HG02678 (cell line): Measurements from ENCODE around the gene FAM110A.
A peak's percentile ranks its signal among the peaks of the same experiment; 100 is the strongest.
"Not testable (repeated sequence)": the region's sequence is repeated elsewhere in the genome, so short reads cannot be mapped to it uniquely, and the experiment has no call there.

Experiments used
- ATAC-seq: cut with Tn5 transposase; IDR thresholded peaks from one replicate; pipeline ENCODE4 v1.9.1; 2021; ENCODE audit warnings: mild to moderate bottlenecking, moderate library complexity; ENCODE audit not compliant: unreplicated experiment

The FAM110A gene

GRCh38 chr20:822651-823573, 10.6 kb upstream of the FAM110A start:
- ATAC-seq = no peak

DNA sequence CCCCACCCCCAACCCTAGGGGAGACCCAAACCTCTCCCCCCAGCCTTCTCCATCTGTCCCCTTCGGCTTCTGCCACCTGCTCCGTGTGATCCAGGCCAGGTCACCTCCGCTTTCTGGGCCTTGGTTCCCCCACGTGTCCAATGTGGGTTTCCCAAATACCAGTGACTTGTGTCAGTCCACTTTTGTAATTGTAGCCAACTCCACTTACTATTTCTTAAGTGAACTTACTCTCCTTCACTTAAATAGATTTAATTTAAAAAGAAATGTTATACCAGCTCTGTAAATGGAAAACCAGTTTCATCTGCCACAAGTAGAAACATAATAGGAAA, 10.0 kb upstream of the FAM110A start:
- ATAC-seq = no peak

DNA sequence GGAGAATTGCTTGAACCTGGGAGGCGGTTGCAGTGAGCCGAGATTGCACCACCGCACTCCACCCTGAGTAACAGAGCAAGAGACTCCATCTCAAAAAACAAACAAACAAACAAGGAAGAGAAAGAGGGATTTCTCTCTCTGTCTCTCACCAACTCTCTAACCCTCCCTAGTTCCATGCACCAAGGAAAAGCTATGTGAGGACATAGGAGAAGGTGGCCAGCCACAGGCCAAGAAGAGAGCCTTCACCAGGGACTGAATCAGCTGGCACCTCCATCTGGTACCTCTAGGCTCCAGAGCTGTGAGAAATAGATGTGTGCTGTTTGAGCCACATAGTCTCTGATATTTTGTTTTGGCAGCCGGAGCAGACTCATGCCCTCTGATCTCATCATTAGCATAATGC, 9.0 kb upstream of the FAM110A start:
- no peak for ATAC-seq

- ATAC-seq = no peak
These were observed 8.6 kb upstream of the FAM110A start for GRCh38 chr20:824916-825315.

GRCh38 chr20:825710-826421, 7.6 kb upstream of the FAM110A start:
- ATAC-seq = no peak

GRCh38 chr20:826695-827323, 6.7 kb upstream of the FAM110A start:
- no peak for ATAC-seq

DNA sequence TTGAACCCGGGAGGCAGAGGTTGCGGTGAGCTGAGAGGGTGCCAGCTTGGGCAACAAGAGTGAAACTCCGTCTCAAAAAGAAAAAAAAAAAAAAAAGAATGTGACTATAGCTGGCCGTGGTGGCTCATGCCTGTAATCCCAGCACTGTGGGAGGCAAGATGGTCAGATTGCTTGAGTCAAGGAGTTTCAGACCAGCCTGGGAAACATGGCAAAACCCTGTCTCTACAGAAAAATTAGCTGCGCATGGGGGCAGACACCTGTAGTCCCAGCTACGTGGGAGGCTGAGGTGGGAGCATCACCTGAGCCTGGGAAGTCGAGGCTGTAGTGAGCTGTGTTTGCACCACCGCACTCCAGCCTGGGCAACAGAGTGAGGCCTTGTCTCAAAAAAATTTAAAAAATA, 5.5 kb upstream of the FAM110A start:
- ATAC-seq = not testable (repeated sequence)

GRCh38 chr20:828987-829386, 4.5 kb upstream of the FAM110A start:
- no peak for ATAC-seq

DNA sequence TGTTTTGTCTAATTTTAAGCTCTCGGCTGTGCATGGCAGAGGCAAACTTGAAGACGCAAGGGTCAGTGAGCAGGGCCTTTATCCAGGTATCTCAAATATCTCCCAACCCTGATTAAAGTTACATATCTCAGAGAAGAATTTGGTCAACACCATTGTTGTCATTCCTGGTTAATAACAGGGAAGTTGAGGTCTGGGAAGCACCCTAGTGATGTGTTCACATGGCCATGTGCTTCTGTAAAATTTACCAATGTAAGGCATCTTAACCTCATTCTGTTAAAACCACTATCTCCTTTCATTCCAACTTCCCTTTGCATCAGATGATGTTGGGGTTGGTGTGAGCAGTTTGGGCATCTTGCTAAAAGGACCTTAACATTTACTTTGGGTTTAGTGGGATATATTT, 4.0 kb upstream of the FAM110A start:
- no peak for ATAC-seq

DNA sequence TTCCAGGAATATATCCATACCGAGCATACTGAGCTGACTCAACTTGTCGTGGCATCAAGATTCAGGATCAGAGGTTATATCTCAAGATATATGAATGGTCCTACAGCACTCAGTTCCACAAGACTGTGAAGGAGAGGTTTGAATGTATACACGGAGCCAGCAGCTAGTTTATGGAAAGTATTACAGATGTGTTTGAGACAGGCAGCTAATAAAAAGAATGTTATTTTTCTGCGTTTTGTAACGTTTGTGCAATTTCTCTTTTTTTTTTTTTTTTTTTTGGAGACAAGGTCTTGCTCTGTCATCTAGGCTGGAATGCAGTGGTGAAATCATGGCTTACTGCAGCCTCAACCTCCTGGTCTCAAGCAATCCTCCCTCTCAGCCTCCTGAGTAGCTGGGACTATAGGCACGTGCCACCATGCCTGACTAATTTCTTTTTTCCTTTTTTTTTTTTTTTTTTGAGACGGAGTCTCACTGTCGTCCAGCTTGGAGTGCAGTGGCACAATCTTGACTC, 3.4 kb upstream of the FAM110A start:
- ATAC-seq = no peak

DNA sequence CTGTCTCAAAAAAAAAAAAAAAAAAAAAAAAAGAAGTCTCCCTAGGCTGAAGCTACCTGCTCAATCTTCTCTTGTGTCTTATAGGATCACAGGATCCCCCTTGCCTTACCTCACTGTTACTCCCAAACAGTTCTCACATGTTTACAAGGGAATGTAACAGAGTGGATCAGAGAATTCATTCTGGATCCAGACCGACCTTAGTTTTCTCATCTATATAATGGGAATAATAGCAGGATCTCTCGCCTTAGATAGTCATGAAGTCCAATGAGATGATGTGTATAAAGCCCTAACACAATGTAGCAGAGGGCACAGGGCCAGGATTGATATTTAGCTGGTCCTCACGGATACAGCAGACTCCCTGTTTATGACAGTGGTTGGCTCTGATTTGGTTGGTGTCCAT, 2.3 kb upstream of the FAM110A start:
- no peak for ATAC-seq

DNA sequence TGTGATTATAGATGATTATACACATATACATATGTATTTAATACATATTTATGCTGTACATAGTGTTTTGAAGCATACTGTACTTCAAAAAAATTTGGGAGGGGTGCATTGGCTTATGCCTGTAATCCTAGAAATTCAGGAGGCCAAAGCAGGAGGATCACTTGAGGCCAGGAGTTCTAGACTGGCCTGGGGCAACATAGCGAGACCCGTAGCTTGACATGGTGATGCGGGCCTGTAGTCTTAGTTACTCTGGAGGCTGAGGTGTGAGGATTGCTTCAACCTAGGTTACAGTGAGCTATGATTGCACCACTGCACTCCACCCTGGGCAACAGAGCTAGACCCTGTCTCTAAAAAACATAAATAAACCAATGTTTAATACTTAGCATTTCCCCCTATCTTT, 1.6 kb upstream of the FAM110A start:
- ATAC-seq = no peak

DNA sequence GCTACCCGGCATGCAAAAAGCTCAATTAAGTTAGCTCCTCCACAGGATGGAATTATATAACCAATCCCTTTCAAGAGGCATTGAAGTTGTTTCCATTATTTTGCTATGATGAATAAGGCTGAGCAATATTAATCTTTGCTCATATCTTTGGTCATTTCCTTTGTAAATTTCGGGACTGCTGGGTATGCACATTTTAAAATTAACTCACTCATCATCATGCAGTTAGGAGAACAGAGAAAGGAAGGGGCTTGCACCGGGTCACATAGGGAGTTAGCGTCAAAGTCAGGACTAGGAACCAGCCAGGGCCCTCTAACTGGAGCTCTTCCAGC, 430 bp upstream of the FAM110A start:
- no peak for ATAC-seq

GRCh38 chr20:834151-834746, 734 bp downstream of the FAM110A start:
- ATAC-seq = peak; percentile 7

- no peak for ATAC-seq
These were observed 2.1 kb downstream of the FAM110A start for GRCh38 chr20:835608-836045.

GRCh38 chr20:836190-836589, 2.7 kb downstream of the FAM110A start:
- ATAC-seq = no peak

- ATAC-seq = no peak
These were observed 5.5 kb downstream of the FAM110A start for GRCh38 chr20:839015-839414.

GRCh38 chr20:839626-840025, 6.1 kb downstream of the FAM110A start:
- no peak for ATAC-seq

- no peak for ATAC-seq
These were observed 7.0 kb downstream of the FAM110A start for GRCh38 chr20:840503-840857.

DNA sequence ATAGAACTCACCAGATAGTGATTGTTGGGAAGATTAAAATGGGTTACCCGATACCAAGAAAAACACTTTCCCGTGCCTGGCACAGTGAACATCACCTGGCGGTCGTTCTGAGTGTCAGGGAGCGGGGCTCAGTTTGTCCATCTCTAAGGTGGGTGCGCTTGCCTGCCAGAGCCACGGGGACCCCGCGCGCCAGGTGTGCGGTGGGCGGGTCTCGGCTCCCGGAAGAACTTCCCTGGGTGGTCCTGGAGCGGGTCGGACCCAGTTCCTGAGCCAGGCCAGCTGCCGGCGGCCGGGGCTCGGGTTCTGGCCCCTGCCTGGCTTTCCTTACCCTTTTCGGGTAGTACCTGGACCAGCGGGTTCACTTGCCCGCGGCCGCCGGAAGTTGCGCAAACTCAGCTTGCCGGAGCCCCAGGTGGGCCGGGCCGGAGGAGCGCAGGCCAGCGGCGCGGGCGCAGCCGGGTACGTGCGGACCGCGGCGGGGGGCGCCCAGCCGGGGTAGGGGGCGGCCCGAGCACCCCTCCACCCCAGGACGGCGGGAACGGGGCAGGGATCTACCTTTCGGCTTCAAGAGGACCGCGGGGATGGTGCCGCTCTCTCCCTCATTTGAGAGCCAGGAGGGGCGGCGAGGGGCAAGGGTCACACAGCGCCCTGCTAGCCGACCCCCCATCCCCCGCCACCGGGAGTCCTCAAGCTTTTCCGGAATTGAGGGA, 7.5 kb downstream of the FAM110A start:
- ATAC-seq = no peak
